CD4-positive, CD25-positive, alpha-beta regulatory T cell (primary cell): ENCODE data around the gene RECK. TPM values are rescaled to one million over a fixed set of nuclear protein-coding genes. Genes with fewer than 3 reads are reported as not detected.
A peak's percentile ranks its signal among the peaks of the same experiment; 100 is the strongest.

Experiments used
- ATAC-seq, 2 donors: fragments of 150-1000 bp; cut with Tn5 transposase; one replicate each; pipeline ENCODE4 v1.10.0; 2021; ENCODE audit warnings: low read depth in 2 of 2, moderate number of reproducible peaks in 2 of 2, moderate library complexity in 1 of 2
- DNase-seq, 3 donors: peaks; one replicate each; pipeline versions ENCODE4 v3.0.0 to v3.0.0-alpha.2; 2012 to 2022; ENCODE audit warnings: mixed read lengths in 1 of 3
- H3K27ac ChIP-seq: one replicate; pipeline ENCODE4 v1.7.0; 2013; ENCODE audit warnings: mild to moderate bottlenecking, low read length; ENCODE audit not compliant: insufficient read depth, poor library complexity, severe bottlenecking
- H3K27me3 ChIP-seq: one replicate; pipeline ENCODE4 v1.7.0; 2013; ENCODE audit warnings: low read length; ENCODE audit not compliant: control insufficient read depth, insufficient read depth
- H3K36me3 ChIP-seq: one replicate; pipeline ENCODE4 v1.7.0; 2013; ENCODE audit warnings: mild to moderate bottlenecking, low read length, moderate library complexity; ENCODE audit not compliant: control insufficient read depth, insufficient read depth
- H3K4me1 ChIP-seq: 2 replicates; pipeline ENCODE4 v1.7.0; 2013; ENCODE audit warnings: mild to moderate bottlenecking, low read length; ENCODE audit not compliant: insufficient read depth, control insufficient read depth, poor library complexity, severe bottlenecking
- H3K4me3 ChIP-seq: one replicate; pipeline ENCODE4 v1.7.0; 2013; ENCODE audit warnings: low read depth, mild to moderate bottlenecking, low read length, moderate library complexity
- H3K9me3 ChIP-seq, 2 experiments: 1 replicate in 1 of 2; 2 replicates in 1 of 2; pipeline ENCODE4 v1.7.0; 2013; ENCODE audit warnings: low read length in 2 of 2, mild to moderate bottlenecking in 1 of 2, moderate library complexity in 1 of 2; ENCODE audit not compliant: control insufficient read depth in 2 of 2
- H3K27ac Mint-ChIP-seq, 3 donors: one replicate each; pipeline ENCODE4 v1.8.0; 2020 to 2022; ENCODE audit warnings: mild to moderate bottlenecking in 3 of 3, mixed read lengths in 3 of 3, moderate library complexity in 2 of 3
- H3K27me3 Mint-ChIP-seq: one replicate; pipeline ENCODE4 v1.8.0; 2022; ENCODE audit warnings: mild to moderate bottlenecking, mixed read lengths
- H3K36me3 Mint-ChIP-seq: one replicate; pipeline ENCODE4 v1.8.0; 2020; ENCODE audit warnings: mixed read lengths
- H3K4me1 Mint-ChIP-seq, 4 donors: one replicate each; pipeline ENCODE4 v1.8.0; 2020 to 2022; ENCODE audit warnings: mixed read lengths in 4 of 4, mild to moderate bottlenecking in 1 of 4
- H3K4me3 Mint-ChIP-seq, 4 donors: one replicate each; pipeline ENCODE4 v1.8.0; 2020 to 2022; ENCODE audit warnings: mild to moderate bottlenecking in 4 of 4, mixed read lengths in 4 of 4, moderate library complexity in 3 of 4
- H3K9me3 Mint-ChIP-seq, 7 donors: one replicate each; pipeline ENCODE4 v1.8.0; 2020 to 2022; ENCODE audit warnings: mixed read lengths in 7 of 7, mild to moderate bottlenecking in 3 of 7, moderate library complexity in 2 of 7
- polyA plus RNA-seq, 4 donors: library from polyadenylated mRNA; unstranded; fragments of 300-500 nt; fragmentation: Illumina TruSeq; gene quantifications; one replicate each; pipeline ENCODE4 v1.2.3, GENCODE V29; 2021
- total RNA-seq: library from RNA; stranded (reverse); gene quantifications from one replicate; pipeline ENCODE4 v1.2.3, GENCODE V29; 2022

The RECK gene
- total and polyA plus RNA-seq, 5 donors from 2014 or later: 5.5 to 12.6 (median 6.5) TPM

DNA sequence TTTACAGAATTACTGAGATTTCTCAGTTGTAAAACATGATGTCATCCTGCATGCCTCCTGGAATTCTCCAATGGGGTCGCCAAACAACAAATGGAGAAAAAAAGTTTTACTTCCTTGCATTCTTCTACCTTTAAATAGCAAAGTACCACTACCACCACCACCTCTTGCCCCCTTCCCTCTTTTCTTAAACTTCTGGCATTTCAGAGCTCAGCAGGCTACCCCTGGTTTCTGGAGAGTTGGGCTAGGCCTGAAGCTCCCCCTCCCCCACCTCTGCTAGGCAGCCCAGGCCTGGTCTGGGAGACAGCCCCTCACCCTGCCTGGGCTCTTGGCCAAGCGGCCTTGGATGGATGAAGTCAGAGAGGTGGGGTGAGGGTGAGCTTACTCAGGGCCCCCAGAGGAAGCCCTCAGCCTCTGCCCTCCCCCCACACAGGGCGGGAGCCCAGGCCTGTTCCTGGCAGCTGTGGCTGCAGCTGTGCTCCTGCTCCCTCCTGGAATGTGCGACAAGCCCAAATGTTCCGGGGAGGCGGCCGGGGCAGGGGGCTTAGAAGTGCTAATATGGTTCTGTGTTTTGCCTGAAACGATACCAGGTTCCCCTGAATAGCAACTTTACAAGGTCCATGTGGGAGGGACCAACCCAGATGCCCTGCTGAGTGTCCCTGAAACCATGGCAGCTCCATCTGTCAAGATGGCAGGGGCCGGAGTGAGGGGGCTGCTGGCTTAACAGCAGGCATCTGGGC is 126.5 kb downstream of the RECK start:
- peak overlapping the region in 1 of 3 donors; percentile 83 for H3K27ac Mint-ChIP-seq
- no peaks in the 10 kb centered on the region for H3K9me3 ChIP-seq
- DNase-seq (no peak), ATAC-seq (no peak)
- H3K27me3 Mint-ChIP-seq: no peaks in the 10 kb centered on the region
- peaks cover 0 to 26% (median 12%) of the 10 kb centered on the region in 4 donors for H3K4me1 Mint-ChIP-seq
- H3K27me3 ChIP-seq: no peaks in the 10 kb centered on the region
- no peak overlapping the region for H3K4me3 ChIP-seq
- peaks cover 35% of the 10 kb centered on the region for H3K36me3 Mint-ChIP-seq
- peaks cover 12% of the 10 kb centered on the region for H3K36me3 ChIP-seq
- no peaks in the 10 kb centered on the region for H3K9me3 Mint-ChIP-seq
- peaks cover 11% of the 10 kb centered on the region for H3K4me1 ChIP-seq
- no peak overlapping the region for H3K4me3 Mint-ChIP-seq
- H3K27ac ChIP-seq: no peak overlapping the region

DNA sequence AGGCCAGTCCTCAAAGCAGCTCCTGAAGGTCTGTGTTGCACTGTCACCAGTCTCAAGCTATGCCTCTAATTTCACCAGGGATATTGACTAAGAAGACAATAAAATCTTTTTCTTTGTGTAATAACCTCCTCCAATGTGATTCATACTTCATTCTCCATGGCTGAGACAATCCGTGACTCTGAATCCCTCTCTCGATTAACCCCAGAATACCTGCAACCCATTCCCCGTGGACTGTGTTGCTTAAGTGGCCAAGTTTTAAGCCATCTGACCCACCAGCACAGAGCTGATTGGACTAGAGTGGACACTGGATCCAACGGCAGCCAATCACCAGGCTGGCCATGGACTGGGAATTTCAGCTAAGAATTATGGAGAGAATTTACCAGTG is 127.1 kb downstream of the RECK start:
- no peak overlapping the region for H3K4me3 Mint-ChIP-seq
- Histone ChIP-seq H3K4me1 (peaks cover 11% of the 10 kb centered on the region), H3K36me3 (peaks cover 9% of the 10 kb centered on the region), H3K4me3 (no peak overlapping the region), H3K27me3 (no peaks in the 10 kb centered on the region), H3K27ac (no peak overlapping the region), H3K9me3 (no peaks in the 10 kb centered on the region)
- no peaks in the 10 kb centered on the region for H3K9me3 Mint-ChIP-seq
- peaks cover 0 to 22% (median 10%) of the 10 kb centered on the region in 4 donors for H3K4me1 Mint-ChIP-seq
- H3K27ac Mint-ChIP-seq: peak overlapping the region in 1 of 3 donors; percentile 83
- peaks cover 31% of the 10 kb centered on the region for H3K36me3 Mint-ChIP-seq
- H3K27me3 Mint-ChIP-seq: no peaks in the 10 kb centered on the region
- DNase-seq (no peak), ATAC-seq (no peak)

GRCh38 chr9:36164372-36164771 is 127.7 kb downstream of the RECK start:
- Mint-ChIP-seq H3K4me1 (peaks cover 0 to 21% (median 9%) of the 10 kb centered on the region in 4 donors), H3K27me3 (no peaks in the 10 kb centered on the region), H3K27ac (peak overlapping the region in 1 of 3 donors; percentile 83), H3K4me3 (peak overlapping the region in 1 of 4 donors; percentile 32), H3K36me3 (peaks cover 25% of the 10 kb centered on the region), H3K9me3 (no peaks in the 10 kb centered on the region)
- Histone ChIP-seq H3K4me3 (no peak overlapping the region), H3K36me3 (peaks cover 7% of the 10 kb centered on the region), H3K9me3 (no peaks in the 10 kb centered on the region), H3K27me3 (no peaks in the 10 kb centered on the region), H3K4me1 (peaks cover 11% of the 10 kb centered on the region), H3K27ac (no peak overlapping the region)
- DNase-seq: no peak
- ATAC-seq: no peak

- Histone ChIP-seq H3K4me1 (peaks cover 11% of the 10 kb centered on the region), H3K36me3 (peaks cover 7% of the 10 kb centered on the region), H3K27ac (no peak overlapping the region), H3K4me3 (no peak overlapping the region), H3K27me3 (no peaks in the 10 kb centered on the region), H3K9me3 (no peaks in the 10 kb centered on the region)
- Mint-ChIP-seq H3K36me3 (peaks cover 23% of the 10 kb centered on the region), H3K4me1 (peaks cover 0 to 19% (median 9%) of the 10 kb centered on the region in 4 donors), H3K9me3 (no peaks in the 10 kb centered on the region), H3K4me3 (peak overlapping the region in 2 of 4 donors; percentile 47 to 56), H3K27ac (no peak overlapping the region), H3K27me3 (no peaks in the 10 kb centered on the region)
- DNase-seq: no peak
- no peak for ATAC-seq
These were observed 128.3 kb downstream of the RECK start for GRCh38 chr9:36164989-36165388.

GRCh38 chr9:36165826-36166167 is 129.1 kb downstream of the RECK start:
- H3K27me3 Mint-ChIP-seq: no peaks in the 10 kb centered on the region
- Histone ChIP-seq H3K4me3 (no peak overlapping the region), H3K4me1 (peaks cover 11% of the 10 kb centered on the region), H3K36me3 (peaks cover 5% of the 10 kb centered on the region), H3K9me3 (no peaks in the 10 kb centered on the region), H3K27ac (no peak overlapping the region), H3K27me3 (no peaks in the 10 kb centered on the region)
- H3K9me3 Mint-ChIP-seq: no peaks in the 10 kb centered on the region
- H3K4me1 Mint-ChIP-seq: peaks cover 0 to 19% (median 7%) of the 10 kb centered on the region in 4 donors
- DNase-seq: no peak
- H3K27ac Mint-ChIP-seq: peak overlapping the region in 1 of 3 donors; percentile 52
- H3K4me3 Mint-ChIP-seq: peak overlapping the region in 3 of 4 donors; percentile 24 to 75 (median 26)
- H3K36me3 Mint-ChIP-seq: peaks cover 17% of the 10 kb centered on the region
- ATAC-seq: no peak

GRCh38 chr9:36166168-36166927 is 129.6 kb downstream of the RECK start:
- peak overlapping the region; percentile 48 for H3K4me3 ChIP-seq
- H3K9me3 Mint-ChIP-seq: no peaks in the 10 kb centered on the region
- peaks cover 0 to 18% (median 6%) of the 10 kb centered on the region in 4 donors for H3K4me1 Mint-ChIP-seq
- H3K27ac ChIP-seq: no peak overlapping the region
- H3K9me3 ChIP-seq: no peaks in the 10 kb centered on the region
- peak overlapping the region in 1 of 3 donors; percentile 71 for H3K27ac Mint-ChIP-seq
- peak overlapping the region; percentile 75 to 79 (median 77) for H3K4me3 Mint-ChIP-seq
- H3K27me3 Mint-ChIP-seq: no peaks in the 10 kb centered on the region
- DNase-seq: peak; percentile 71 to 79 (median 78)
- H3K36me3 ChIP-seq: peaks cover 5% of the 10 kb centered on the region
- H3K4me1 ChIP-seq: peaks cover 11% of the 10 kb centered on the region
- H3K27me3 ChIP-seq: no peaks in the 10 kb centered on the region
- peaks cover 11% of the 10 kb centered on the region for H3K36me3 Mint-ChIP-seq
- ATAC-seq: peak; percentile 92 to 95

DNA sequence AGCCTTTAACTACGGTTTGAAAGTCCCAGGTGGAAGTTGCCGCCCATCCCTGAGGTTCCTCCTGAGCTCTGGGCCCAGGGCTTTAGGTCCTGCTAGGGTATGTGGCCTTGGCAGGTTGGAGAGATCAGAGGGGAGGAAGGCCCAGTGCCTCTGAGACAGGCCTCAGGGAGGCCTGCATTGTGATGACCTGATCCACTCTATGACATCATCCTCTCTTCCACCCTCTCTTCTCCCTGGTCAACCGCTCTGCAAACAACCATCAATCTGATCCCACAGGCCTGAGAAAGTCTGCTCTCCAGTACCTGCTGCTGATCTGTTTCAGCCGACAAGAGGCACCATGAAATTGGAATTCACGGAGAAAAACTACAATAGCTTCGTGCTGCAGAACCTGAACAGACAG is 132.5 kb downstream of the RECK start, which contains the start of gene CCIN:
Gene CCIN, plus strand, starts transcription at position 223 of the 400 bp plus-strand sequence. Its CDS starts 115 bp downstream, at position 338.
- peak within 1 kb of the TSS in 1 of 3 donors; percentile 20 for H3K27ac Mint-ChIP-seq
- H3K4me3 Mint-ChIP-seq: peak within 1 kb of the TSS in 2 of 4 donors; percentile 5 to 35
- no peak for DNase-seq
- Histone ChIP-seq H3K27ac (no peak within 1 kb of the TSS), H3K36me3 (no peaks in the 10 kb centered on the region), H3K9me3 (no peaks in the 10 kb centered on the region), H3K4me3 (no peak within 1 kb of the TSS), H3K4me1 (peaks cover 11% of the 10 kb centered on the region), H3K27me3 (no peaks in the 10 kb centered on the region)
- no peaks in the 10 kb centered on the region for H3K9me3 Mint-ChIP-seq
- H3K27me3 Mint-ChIP-seq: peaks cover 10% of the 10 kb centered on the region
- ATAC-seq: no peak
- H3K4me1 Mint-ChIP-seq: peaks cover 0 to 11% (median 3%) of the 10 kb centered on the region in 4 donors
- H3K36me3 Mint-ChIP-seq: no peaks in the 10 kb centered on the region
